Measurements from ENCODE around the gene TTLL11.

DNA sequence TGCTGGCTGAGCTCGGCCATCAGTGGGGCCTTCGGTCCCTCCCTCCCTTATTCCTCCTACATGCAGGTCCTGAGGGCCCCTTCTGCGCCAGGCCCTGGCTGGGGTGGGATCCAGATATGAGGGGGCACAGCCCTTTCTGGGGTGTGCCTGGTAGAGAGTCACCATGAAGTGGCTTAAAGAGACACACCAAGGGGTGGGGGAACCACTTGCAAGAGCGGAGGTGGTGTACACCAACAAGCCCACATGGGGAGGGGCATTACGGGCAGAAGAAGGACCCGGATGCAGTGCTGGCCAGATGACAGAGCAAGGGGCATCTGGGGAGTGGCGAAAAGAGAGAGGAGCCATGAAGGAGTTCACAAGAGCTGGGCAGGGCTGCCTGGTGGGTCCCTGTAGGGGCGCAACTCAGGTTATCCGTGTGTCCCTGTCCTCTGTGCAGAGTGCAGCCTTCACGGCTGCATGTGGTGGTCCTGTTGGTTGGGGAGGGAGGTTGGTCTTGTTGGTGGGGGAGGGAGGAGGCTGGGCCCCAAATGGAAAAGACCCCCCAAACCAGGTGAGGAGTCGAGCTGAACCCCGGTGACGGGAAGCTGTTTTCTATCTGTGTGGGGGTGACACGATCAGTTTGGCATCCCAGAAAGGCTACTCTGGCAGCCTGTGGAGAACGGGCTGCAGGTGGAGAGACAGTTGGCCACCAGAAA, 283.6 kb downstream of the TTLL11 start:
- TF ChIP-seq POLR2AphosphoS5 (IDR thresholded peaks at IDR 0.05) (no peak), EZH2 (IDR thresholded peaks at IDR 0.05; ENCODE audit: borderline replicate concordance, insufficient read depth, low read length, poor library complexity, severe bottlenecking) (no peak), TAF1 (IDR thresholded peaks at IDR 0.05; ENCODE audit: low read depth) (no peak), SMC3 (conservative IDR thresholded peaks at IDR 0.05; ENCODE audit: poor library complexity) (no peak)
- TF ChIP-seq, protein P1, sequence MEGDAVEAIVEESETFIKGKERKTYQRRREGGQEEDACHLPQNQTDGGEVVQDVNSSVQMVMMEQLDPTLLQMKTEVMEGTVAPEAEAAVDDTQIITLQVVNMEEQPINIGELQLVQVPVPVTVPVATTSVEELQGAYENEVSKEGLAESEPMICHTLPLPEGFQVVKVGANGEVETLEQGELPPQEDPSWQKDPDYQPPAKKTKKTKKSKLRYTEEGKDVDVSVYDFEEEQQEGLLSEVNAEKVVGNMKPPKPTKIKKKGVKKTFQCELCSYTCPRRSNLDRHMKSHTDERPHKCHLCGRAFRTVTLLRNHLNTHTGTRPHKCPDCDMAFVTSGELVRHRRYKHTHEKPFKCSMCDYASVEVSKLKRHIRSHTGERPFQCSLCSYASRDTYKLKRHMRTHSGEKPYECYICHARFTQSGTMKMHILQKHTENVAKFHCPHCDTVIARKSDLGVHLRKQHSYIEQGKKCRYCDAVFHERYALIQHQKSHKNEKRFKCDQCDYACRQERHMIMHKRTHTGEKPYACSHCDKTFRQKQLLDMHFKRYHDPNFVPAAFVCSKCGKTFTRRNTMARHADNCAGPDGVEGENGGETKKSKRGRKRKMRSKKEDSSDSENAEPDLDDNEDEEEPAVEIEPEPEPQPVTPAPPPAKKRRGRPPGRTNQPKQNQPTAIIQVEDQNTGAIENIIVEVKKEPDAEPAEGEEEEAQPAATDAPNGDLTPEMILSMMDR (IDR thresholded peaks at IDR 0.05; ENCODE audit: poor library complexity, severe bottlenecking) = no peak
